Aorta (tissue), 5 donors: ENCODE measurements around the gene ST8SIA1. TPM values are rescaled to one million over a fixed set of nuclear protein-coding genes. Genes with fewer than 3 reads are reported as not detected.

ENCODE experiments used
- ATAC-seq: fragments of 200-7000 bp; cut with Tn5 transposase; one replicate; pipeline ENCODE4 v1.9.1; 2022; ENCODE audit warnings: moderate library complexity; ENCODE audit not compliant: low FRiP score
- DNase-seq, 2 donors: peaks; one replicate each; pipeline ENCODE4 v3.0.0-alpha.2; 2020
- H3K27ac ChIP-seq, 2 donors: one replicate each; pipeline ENCODE4 v1.5.1; 2013; ENCODE audit warnings: low read length in 2 of 2, mild to moderate bottlenecking in 2 of 2, moderate library complexity in 2 of 2, control low read depth in 1 of 2, inconsistent platforms in 1 of 2, low read depth in 1 of 2
- H3K27me3 ChIP-seq, 2 donors: one replicate each; pipeline ENCODE4 v1.6.1; 2013; ENCODE audit warnings: control low read depth in 1 of 2, low read length in 1 of 2, mild to moderate bottlenecking in 1 of 2, moderate library complexity in 1 of 2; ENCODE audit not compliant: insufficient read depth in 2 of 2, control insufficient read depth in 1 of 2
- H3K36me3 ChIP-seq, 2 donors: one replicate each; pipeline ENCODE4 v1.6.1; 2013; ENCODE audit warnings: control low read depth in 1 of 2, low read length in 1 of 2, mild to moderate bottlenecking in 1 of 2; ENCODE audit not compliant: insufficient read depth in 2 of 2, control insufficient read depth in 1 of 2
- H3K4me1 ChIP-seq, 2 donors: one replicate each; pipeline ENCODE4 v1.6.1; 2013; ENCODE audit warnings: low read length in 2 of 2, control low read depth in 1 of 2, mild to moderate bottlenecking in 1 of 2, moderate library complexity in 1 of 2; ENCODE audit not compliant: insufficient read depth in 2 of 2, control insufficient read depth in 1 of 2
- H3K4me3 ChIP-seq, 2 donors: one replicate each; pipeline ENCODE4 v1.5.1; 2013; ENCODE audit warnings: low read length in 2 of 2, control low read depth in 1 of 2, mild to moderate bottlenecking in 1 of 2
- H3K9me3 ChIP-seq: one replicate; pipeline ENCODE4 v1.6.1; 2013; ENCODE audit warnings: mild to moderate bottlenecking, low read length; ENCODE audit not compliant: control insufficient read depth
- WGBS, 2 donors: extraction: QIAGEN DNeasy Blood & Tissue Kit; methylation state at CpG; one replicate each; pipeline ENCODE4 v1.1.7; 2013; 5-methylcytosine and 5-hydroxymethylcytosine counted together
- intact Hi-C, 2 donors: fragments of 100-400 bp; cut with DNase I; formaldehyde crosslinking; loops; one replicate each; pipeline versions ENCODE4 v1.14.2 to v1.15.0; 2022
- polyA plus RNA-seq, 2 donors: library from polyadenylated mRNA; stranded (reverse); fragments of 200-250 nt; gene quantifications; one replicate each; pipeline ENCODE4 v1.2.3, GENCODE V29; 2013
- total RNA-seq, 2 donors: library from RNA; stranded (reverse); fragmentation: NEBNext Ultra II Directional; extraction: Animal tissue kit (Norgen Biotek cat#: 25700); gene quantifications; one replicate each; pipeline ENCODE4 v1.2.1, GENCODE V29; 2021
- donor health status: healthy with polysubstance abuse.
- donor health status: Bipolar disorder and iron deficiency.
- donor health status: DM: no; HTN: no; CAD: no.
- donor health status: DM: no; HTN: no; CAD: no.
- donor health status: DM: yes; HTN: yes; CAD: no.

ST8SIA1 gene
- total and polyA plus RNA-seq, 4 donors = 3.6 to 10.4 (median 6.3) TPM

DNA sequence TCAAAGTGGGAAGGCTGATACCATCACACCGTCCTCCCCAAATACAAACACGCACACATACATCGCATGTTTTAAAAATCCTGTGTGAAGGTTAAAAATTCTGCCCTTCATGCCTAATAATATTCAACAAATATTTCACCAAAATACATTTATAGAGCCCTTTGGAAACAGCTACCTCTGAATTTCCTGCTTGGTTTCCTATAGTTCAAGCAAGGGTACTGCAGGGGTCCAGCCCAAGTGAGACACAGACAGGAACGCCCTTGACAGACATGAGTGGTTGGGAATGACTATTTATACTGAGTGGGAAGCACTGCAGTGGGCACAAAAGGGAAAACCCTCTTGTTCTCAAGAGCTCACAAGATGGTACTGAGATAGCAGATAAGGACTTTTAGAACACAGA, 51.0 kb downstream of the ST8SIA1 start:
- peak overlapping the region; percentile 63 to 82 for H3K27ac ChIP-seq
- intact Hi-C loops = loop anchor here in 1 of 2 donors (10.0 kb wide), 1 partner anchor 59 kb away; no protein-coding TSS in a partner anchor
- no peak for DNase-seq
- no peak overlapping the region for H3K4me3 ChIP-seq
- H3K4me1 ChIP-seq = peaks cover 3 to 4% of the 10 kb centered on the region in 2 donors
- no peaks in the 10 kb centered on the region for H3K36me3 ChIP-seq
- H3K27me3 ChIP-seq = no peaks in the 10 kb centered on the region
- 58 to 68% methylated on average over 4 of the region's 4 CpGs for WGBS, 2 donors
- no peaks in the 10 kb centered on the region for H3K9me3 ChIP-seq
- no peak for ATAC-seq

DNA sequence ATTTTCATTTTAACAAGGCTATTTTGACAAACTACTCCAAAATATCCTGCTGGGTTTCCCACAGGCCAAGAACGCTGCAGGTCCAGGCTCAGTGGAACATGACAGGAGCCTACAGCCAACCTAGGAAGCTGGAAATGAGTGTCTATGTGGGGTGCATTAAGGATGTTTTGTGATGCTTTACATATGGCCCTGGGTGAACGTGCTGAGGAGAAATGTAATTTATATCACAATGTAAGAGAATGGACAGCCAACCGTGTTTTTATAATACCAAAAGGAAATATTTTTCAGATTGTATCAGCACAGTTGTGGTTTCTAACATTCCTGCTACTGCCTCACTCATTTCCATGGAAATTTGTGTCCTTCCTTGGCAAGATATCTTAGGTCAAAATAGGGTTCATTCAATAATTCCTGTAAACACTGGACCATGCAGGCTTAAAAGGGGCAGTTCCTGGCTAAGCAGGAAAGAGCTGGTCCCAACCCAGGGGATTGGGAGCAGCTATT, 51.5 kb downstream of the ST8SIA1 start:
- no peaks in the 10 kb centered on the region for H3K27me3 ChIP-seq
- no peaks in the 10 kb centered on the region for H3K9me3 ChIP-seq
- 3 to 6% methylated on average over 3 of the region's 3 CpGs for WGBS, 2 donors
- intact Hi-C loops = loop anchor here in 1 of 2 donors (10.0 kb wide), 1 partner anchor 58 kb away; no protein-coding TSS in a partner anchor
- H3K4me3 ChIP-seq = no peak overlapping the region
- DNase-seq (peak in 1 of 2 donors; percentile 46), ATAC-seq (peak; percentile 70)
- H3K27ac ChIP-seq = peak overlapping the region; percentile 47 to 94
- H3K36me3 ChIP-seq = no peaks in the 10 kb centered on the region
- peaks cover 3 to 4% of the 10 kb centered on the region in 2 donors for H3K4me1 ChIP-seq

DNA sequence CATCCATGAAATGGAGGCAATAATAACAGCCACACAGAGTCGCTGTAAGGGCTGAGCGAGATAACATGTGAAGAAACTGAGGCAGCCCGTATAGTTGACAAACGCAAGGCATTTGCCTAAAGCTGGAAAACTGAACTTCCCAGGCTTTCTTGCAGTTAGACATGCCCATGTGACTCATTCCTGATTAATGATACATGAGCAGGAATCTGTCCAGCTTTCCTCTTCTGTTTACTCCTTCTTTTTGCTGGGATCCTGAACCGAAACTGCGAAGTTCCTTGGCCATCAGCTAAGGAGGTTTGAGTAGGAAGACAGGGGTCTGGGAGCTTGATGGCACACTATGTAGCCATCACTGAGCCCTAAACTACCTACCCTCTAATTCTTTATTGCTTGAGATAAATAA, 52.2 kb downstream of the ST8SIA1 start:
- H3K27me3 ChIP-seq = no peaks in the 10 kb centered on the region
- no peak for DNase-seq
- no peaks in the 10 kb centered on the region for H3K9me3 ChIP-seq
- peaks cover 3 to 4% of the 10 kb centered on the region in 2 donors for H3K4me1 ChIP-seq
- ATAC-seq = peak; percentile 73
- no peaks in the 10 kb centered on the region for H3K36me3 ChIP-seq
- H3K4me3 ChIP-seq = no peak overlapping the region
- H3K27ac ChIP-seq = peak overlapping the region in 1 of 2 donors; percentile 92
- 29 to 33% methylated on average over 6 of the region's 6 CpGs for WGBS, 2 donors
- intact Hi-C loops = loop anchor here in 1 of 2 donors (10.0 kb wide), 1 partner anchor 57 kb away; no protein-coding TSS in a partner anchor

DNA sequence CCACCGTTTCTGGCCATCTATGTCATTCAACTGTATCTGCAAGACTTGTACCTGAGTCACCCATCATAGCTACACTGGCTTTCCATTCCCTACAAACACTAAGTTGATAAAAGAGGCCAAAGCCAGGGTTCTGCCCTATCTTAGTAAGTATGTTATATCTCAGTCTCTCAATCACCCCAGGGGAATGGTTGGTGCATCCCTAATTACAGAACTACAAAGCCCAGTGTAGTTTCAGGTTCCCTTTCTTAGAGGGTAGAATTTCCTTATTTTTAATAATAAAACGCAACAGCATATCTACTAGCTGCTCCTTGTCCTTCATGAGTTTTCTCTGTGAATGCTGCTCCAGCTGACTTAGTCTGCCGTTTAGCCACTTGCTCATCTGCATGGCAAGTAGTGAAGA, 57.6 kb downstream of the ST8SIA1 start:
- WGBS, 2 donors = 74 to 76% methylated on average over 3 of the region's 3 CpGs
- DNase-seq (no peak), ATAC-seq (no peak)
- H3K9me3 ChIP-seq = no peaks in the 10 kb centered on the region
- no peaks in the 10 kb centered on the region for H3K27me3 ChIP-seq
- H3K36me3 ChIP-seq = no peaks in the 10 kb centered on the region
- intact Hi-C loops = no loop called here
- no peak overlapping the region for H3K4me3 ChIP-seq
- H3K4me1 ChIP-seq = peaks cover 1 to 11% of the 10 kb centered on the region in 2 donors
- H3K27ac ChIP-seq = no peak overlapping the region

DNA sequence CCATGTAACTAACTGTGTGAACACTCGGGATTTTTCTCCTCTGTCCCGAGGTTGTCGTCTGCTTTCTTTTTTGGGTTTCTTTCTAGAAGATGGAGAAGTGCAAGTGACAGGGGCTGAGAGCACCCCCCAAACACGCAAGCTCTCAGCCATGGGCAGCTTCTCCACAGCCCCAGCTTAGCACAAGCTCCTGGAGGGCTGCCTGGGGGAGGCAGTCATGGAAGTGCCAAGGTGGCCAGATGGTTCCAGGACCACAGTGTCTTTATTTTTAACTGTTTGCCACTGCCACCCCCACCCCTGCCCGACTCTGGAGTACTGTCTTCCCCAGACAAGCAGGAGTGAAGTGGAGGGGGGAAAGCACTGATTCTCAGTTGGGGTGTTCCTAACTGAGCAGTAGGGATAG, 58.2 kb downstream of the ST8SIA1 start:
- Histone ChIP-seq H3K9me3 (no peaks in the 10 kb centered on the region), H3K4me1 (peaks cover 1 to 11% of the 10 kb centered on the region in 2 donors), H3K27me3 (no peaks in the 10 kb centered on the region), H3K27ac (peak overlapping the region in 1 of 2 donors; percentile 24), H3K36me3 (no peaks in the 10 kb centered on the region), H3K4me3 (no peak overlapping the region)
- DNase-seq (no peak), ATAC-seq (no peak)
- 26 to 39% methylated on average over 5 of the region's 5 CpGs for WGBS, 2 donors
- intact Hi-C loops = no loop called here

DNA sequence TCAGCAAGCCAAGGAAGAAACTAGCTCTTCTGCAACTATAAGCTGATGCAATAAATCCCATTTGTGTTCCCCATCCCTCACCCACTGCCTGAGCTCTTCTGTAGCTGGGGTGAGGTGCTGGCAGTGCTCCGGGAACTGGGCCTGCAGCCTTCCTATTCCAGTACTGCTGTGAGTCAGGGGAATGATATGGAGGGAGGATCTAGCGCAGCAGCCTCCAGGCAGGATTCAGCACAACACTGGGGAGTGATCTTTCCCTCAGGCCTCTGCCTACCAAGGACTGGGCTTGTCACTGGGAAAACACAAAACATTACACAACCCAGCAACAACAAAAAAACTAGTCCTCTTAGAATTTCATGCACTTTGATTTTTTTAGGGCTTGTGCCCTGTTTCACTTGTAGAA, 58.7 kb downstream of the ST8SIA1 start:
- no peaks in the 10 kb centered on the region for H3K36me3 ChIP-seq
- peaks cover 3 to 11% of the 10 kb centered on the region in 2 donors for H3K4me1 ChIP-seq
- peak; percentile 97 for ATAC-seq
- H3K27ac ChIP-seq = peak overlapping the region in 1 of 2 donors; percentile 97
- no peak overlapping the region for H3K4me3 ChIP-seq
- H3K27me3 ChIP-seq = no peaks in the 10 kb centered on the region
- intact Hi-C loops = no loop called here
- peak; percentile 93 to 95 for DNase-seq
- H3K9me3 ChIP-seq = no peaks in the 10 kb centered on the region
- 7% methylated on average over 2 of the region's 2 CpGs for WGBS, 2 donors

DNA sequence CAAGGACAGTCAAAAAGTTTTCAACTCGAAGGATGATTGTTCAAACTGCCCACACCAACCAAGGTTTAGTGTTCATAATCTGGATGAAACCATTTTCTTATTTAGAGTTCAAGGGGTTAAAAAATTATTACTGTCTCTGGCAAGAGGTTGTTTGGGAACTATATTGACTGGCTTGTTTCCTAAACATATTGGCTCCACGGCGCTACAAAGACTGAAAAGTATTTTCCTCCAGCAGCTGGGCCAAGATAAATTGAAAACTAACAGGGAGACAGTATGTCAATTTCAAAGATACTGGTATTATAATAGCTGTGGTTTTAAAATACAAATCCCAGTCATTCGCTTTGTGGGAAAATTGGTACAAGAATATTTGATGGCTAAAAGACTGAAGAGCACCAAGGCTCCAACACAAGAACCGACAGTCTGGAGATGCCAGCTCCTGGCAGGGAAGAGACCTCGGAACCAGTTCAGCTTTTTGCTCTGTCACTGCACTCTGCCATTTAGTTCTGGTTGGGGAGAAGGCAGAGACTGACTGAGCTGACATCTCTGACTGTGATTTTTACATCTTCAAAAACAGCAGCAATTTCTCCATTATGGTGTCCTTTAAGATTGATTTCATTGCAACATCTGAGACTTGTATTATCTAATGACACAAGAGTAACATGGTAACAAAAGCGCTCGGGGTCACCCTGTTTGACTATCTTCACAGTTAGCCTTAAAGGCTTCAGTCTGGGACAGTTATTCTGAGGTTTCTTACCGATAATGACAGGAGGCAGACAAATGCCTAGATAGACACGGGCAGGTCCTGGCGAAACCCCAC, 62.0 kb downstream of the ST8SIA1 start:
- Histone ChIP-seq H3K9me3 (no peaks in the 10 kb centered on the region), H3K4me3 (no peak overlapping the region), H3K27me3 (no peaks in the 10 kb centered on the region), H3K36me3 (no peaks in the 10 kb centered on the region), H3K27ac (no peak overlapping the region), H3K4me1 (peaks cover 3 to 11% of the 10 kb centered on the region in 2 donors)
- intact Hi-C loops = no loop called here
- DNase-seq = no peak
- ATAC-seq = no peak
- 36 to 40% methylated on average over 11 of the region's 11 CpGs for WGBS, 2 donors

DNA sequence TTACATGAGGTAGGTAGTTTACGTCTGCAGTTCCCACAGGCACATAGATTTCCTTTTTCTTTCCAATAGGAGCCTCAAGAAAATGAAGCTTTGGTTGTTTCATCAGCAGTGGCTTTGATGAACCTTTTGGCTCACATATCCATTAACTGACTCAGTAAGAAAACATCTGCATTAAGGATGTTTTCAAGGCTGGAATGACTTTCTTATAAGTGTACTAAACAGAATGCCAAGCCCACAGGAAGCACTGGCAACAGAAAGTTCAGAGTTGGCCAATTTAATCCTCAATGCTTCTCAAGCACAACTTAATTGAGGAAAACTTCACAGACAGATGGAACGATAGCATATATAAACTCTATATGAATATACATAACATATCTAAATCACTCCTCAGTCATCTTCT, 63.5 kb downstream of the ST8SIA1 start:
- ATAC-seq (no peak), DNase-seq (no peak)
- H3K4me1 ChIP-seq = peaks cover 3 to 7% of the 10 kb centered on the region in 2 donors
- H3K9me3 ChIP-seq = no peaks in the 10 kb centered on the region
- H3K27me3 ChIP-seq = no peaks in the 10 kb centered on the region
- H3K36me3 ChIP-seq = no peaks in the 10 kb centered on the region
- intact Hi-C loops = loop anchor here in 1 of 2 donors (1.0 kb wide), 1 partner anchor 24 kb away; no protein-coding TSS in a partner anchor
- no peak overlapping the region for H3K4me3 ChIP-seq
- no peak overlapping the region for H3K27ac ChIP-seq
- 20 to 38% methylated on average over 2 of the region's 2 CpGs for WGBS, 2 donors

DNA sequence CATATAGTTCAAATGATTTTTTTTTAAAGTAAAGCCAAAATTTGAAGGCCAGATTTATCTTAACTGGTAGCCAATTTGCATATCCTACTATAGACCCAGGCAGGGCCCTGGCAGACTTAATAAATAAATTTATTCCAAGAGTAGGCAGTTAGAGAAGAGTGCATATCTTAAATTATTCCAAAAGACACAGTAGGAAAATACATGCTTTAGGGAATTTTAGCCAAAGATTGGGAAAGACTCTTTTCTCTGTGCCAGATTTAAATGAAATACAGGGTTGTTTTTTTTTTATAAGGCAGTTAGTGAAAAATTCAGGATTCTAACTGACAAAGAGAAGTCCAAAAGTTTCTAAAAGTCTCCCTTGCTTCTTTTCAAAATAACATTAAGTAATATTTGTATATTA, 65.5 kb downstream of the ST8SIA1 start:
- DNase-seq (no peak), ATAC-seq (no peak)
- no peaks in the 10 kb centered on the region for H3K27me3 ChIP-seq
- H3K36me3 ChIP-seq = no peaks in the 10 kb centered on the region
- no peak overlapping the region for H3K4me3 ChIP-seq
- no peak overlapping the region for H3K27ac ChIP-seq
- peaks cover 2 to 7% of the 10 kb centered on the region in 2 donors for H3K4me1 ChIP-seq
- intact Hi-C loops = no loop called here
- no peaks in the 10 kb centered on the region for H3K9me3 ChIP-seq
